Ishikawa (cell line): ENCODE data around the gene MXD3.

Experiments used
- EP300 ChIP-seq: IDR thresholded peaks from 2 replicates; pipeline ENCODE4 v1.6.1; 2012; ENCODE audit warnings: borderline replicate concordance
- FOXM1 ChIP-seq: IDR thresholded peaks from 2 replicates; pipeline ENCODE4 v1.6.1; 2012; ENCODE audit warnings: low read depth, borderline replicate concordance
- REST ChIP-seq: IDR thresholded peaks from 2 replicates; pipeline ENCODE4 v1.6.1; 2012; ENCODE audit warnings: low read depth, mild to moderate bottlenecking
- TAF1 ChIP-seq: IDR thresholded peaks from 2 replicates; pipeline ENCODE4 v1.6.1; 2012; ENCODE audit warnings: low read depth, mild to moderate bottlenecking
- TCF12 ChIP-seq: IDR thresholded peaks from 2 replicates; pipeline ENCODE4 v1.6.1; 2012; ENCODE audit warnings: low read depth
- YY1 ChIP-seq: IDR thresholded peaks from 2 replicates; pipeline ENCODE4 v1.6.1; 2012; ENCODE audit warnings: low read depth

DNA sequence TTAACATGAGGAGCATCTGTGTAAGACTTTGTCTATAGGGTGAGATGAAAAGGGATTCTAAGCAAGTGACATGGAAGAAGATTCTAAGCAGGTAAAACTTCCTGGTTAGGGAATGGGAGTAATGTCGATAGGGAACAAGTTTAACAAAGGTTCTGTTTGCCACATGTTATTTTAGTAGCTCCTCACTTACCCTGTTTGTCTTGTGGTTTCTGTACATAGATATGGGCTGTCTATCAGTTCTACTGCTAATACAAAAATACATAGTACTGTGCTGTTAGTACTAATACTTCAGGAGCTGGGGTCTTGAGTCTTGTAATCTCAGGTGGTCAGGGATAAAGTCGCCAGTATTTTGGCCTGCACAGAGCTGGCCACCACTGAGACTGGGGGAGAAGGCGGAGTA, 41.0 kb downstream of the MXD3 start:
- TF ChIP-seq YY1 = no peak
- TF ChIP-seq EP300 = no peak
- no peak for TF ChIP-seq TAF1
- TF ChIP-seq FOXM1 = no peak
- TF ChIP-seq TCF12 = no peak
- TF ChIP-seq REST = no peak
